CD14-positive monocyte (primary cell): ENCODE measurements around the gene R3HDM4. TPM values are rescaled to one million over a fixed set of nuclear protein-coding genes. Genes with fewer than 3 reads are reported as not detected.

ENCODE experiments used
- DNase-seq, 3 donors: peaks; one replicate each; pipeline ENCODE4 v3.0.0-alpha.2; 2011 to 2022
- H2AFZ ChIP-seq: 2 replicates; pipeline ENCODE4 v1.6.0; 2012; ENCODE audit warnings: mild to moderate bottlenecking, low read depth, low read length, inconsistent platforms; ENCODE audit not compliant: insufficient read depth, poor library complexity, severe bottlenecking
- H3K27ac ChIP-seq, 2 donors: 1 replicate in 1 of 2; 2 replicates in 1 of 2; pipeline ENCODE4 v1.5.1; 2012 to 2013; ENCODE audit warnings: low read length in 2 of 2, control low read depth in 1 of 2, inconsistent platforms in 1 of 2, low read depth in 1 of 2, mild to moderate bottlenecking in 1 of 2
- H3K27me3 ChIP-seq, 2 donors: one replicate each; pipeline versions ENCODE4 v1.6.0 to v1.6.1; 2011 to 2013; ENCODE audit warnings: low read length in 2 of 2; ENCODE audit not compliant: control insufficient read depth in 2 of 2, insufficient read depth in 2 of 2
- H3K36me3 ChIP-seq, 2 donors: replicated peaks in 1 of 2; 1 replicate in 1 of 2; 2 replicates in 1 of 2; pipeline versions ENCODE4 v1.5.1 to v1.6.1; 2012 to 2013; ENCODE audit warnings: low read length in 2 of 2, control low read depth in 1 of 2, inconsistent platforms in 1 of 2, mild to moderate bottlenecking in 1 of 2; ENCODE audit not compliant: insufficient read depth in 2 of 2, control insufficient read depth in 1 of 2
- H3K4me1 ChIP-seq, 2 donors: 1 replicate in 1 of 2; 2 replicates in 1 of 2; pipeline versions ENCODE4 v1.5.1 to v1.6.1; 2012 to 2013; ENCODE audit warnings: low read length in 2 of 2, control low read depth in 1 of 2, inconsistent platforms in 1 of 2, mild to moderate bottlenecking in 1 of 2, moderate library complexity in 1 of 2; ENCODE audit not compliant: insufficient read depth in 2 of 2, control insufficient read depth in 1 of 2
- H3K4me2 ChIP-seq: replicated peaks from 2 replicates; pipeline ENCODE3; 2012; ENCODE audit warnings: low read length, moderate library complexity, mild to moderate bottlenecking; ENCODE audit not compliant: poor library complexity, severe bottlenecking; ENCODE audit errors: extremely low read depth
- H3K4me3 ChIP-seq, 3 experiments: fragments of 200-600 bp in 1 of 3; sonication (generic) in 1 of 3; replicated peaks in 1 of 3; 1 replicate in 2 of 3; 2 replicates in 1 of 3; pipeline ENCODE4 v1.5.1; 2011 to 2013; ENCODE audit warnings: low read length in 3 of 3, mild to moderate bottlenecking in 3 of 3, control low read depth in 2 of 3, low read depth in 2 of 3, inconsistent platforms in 1 of 3, moderate library complexity in 1 of 3
- H3K79me2 ChIP-seq: 2 replicates; pipeline ENCODE4 v1.6.0; 2012; ENCODE audit warnings: mild to moderate bottlenecking, control low read depth, inconsistent platforms, low read length, moderate library complexity; ENCODE audit not compliant: insufficient read depth
- H3K9ac ChIP-seq: 2 replicates; pipeline ENCODE4 v1.6.0; 2017; ENCODE audit warnings: low read length, mild to moderate bottlenecking; ENCODE audit not compliant: insufficient read depth, poor library complexity, severe bottlenecking
- H3K9me3 ChIP-seq, 2 donors: replicated peaks in 1 of 2; 1 replicate in 1 of 2; 2 replicates in 1 of 2; pipeline versions ENCODE4 v1.5.1 to v1.6.1; 2012 to 2013; ENCODE audit warnings: low read length in 2 of 2, control low read depth in 1 of 2; ENCODE audit not compliant: control insufficient read depth in 1 of 2, insufficient read depth in 1 of 2
- H4K20me1 ChIP-seq: 2 replicates; pipeline ENCODE4 v1.6.0; 2012; ENCODE audit warnings: mild to moderate bottlenecking, low read length, control low read depth, moderate library complexity; ENCODE audit not compliant: insufficient read depth
- H3K27ac Mint-ChIP-seq, 7 donors: one replicate each; pipeline ENCODE4 v1.8.0; 2020; ENCODE audit warnings: mild to moderate bottlenecking in 7 of 7, mixed read lengths in 7 of 7, moderate library complexity in 6 of 7, inconsistent platforms in 2 of 7
- H3K27me3 Mint-ChIP-seq, 3 donors: one replicate each; pipeline ENCODE4 v1.8.0; 2021 to 2022; ENCODE audit warnings: low read depth in 3 of 3, mild to moderate bottlenecking in 3 of 3, mixed read lengths in 3 of 3, moderate library complexity in 3 of 3, inconsistent platforms in 1 of 3
- H3K36me3 Mint-ChIP-seq, 2 donors: one replicate each; pipeline ENCODE4 v1.8.0; 2020; ENCODE audit warnings: mixed read lengths in 2 of 2, inconsistent platforms in 1 of 2, mild to moderate bottlenecking in 1 of 2
- H3K4me1 Mint-ChIP-seq: one replicate; pipeline ENCODE4 v1.8.0; 2020; ENCODE audit warnings: mild to moderate bottlenecking, mixed read lengths
- H3K4me3 Mint-ChIP-seq, 2 donors: one replicate each; pipeline ENCODE4 v1.8.0; 2020; ENCODE audit warnings: mild to moderate bottlenecking in 2 of 2, mixed read lengths in 2 of 2, moderate library complexity in 1 of 2
- H3K9me3 Mint-ChIP-seq, 7 donors: one replicate each; pipeline ENCODE4 v1.8.0; 2020 to 2022; ENCODE audit warnings: mixed read lengths in 7 of 7, mild to moderate bottlenecking in 6 of 7, moderate library complexity in 6 of 7, inconsistent platforms in 2 of 7
- WGBS: methylation state at CpG from one replicate; pipeline ENCODE4 v1.1.5; 2013; ENCODE audit warnings: missing lambda C conversion rate; ENCODE audit not compliant: insufficient coverage; 5-methylcytosine and 5-hydroxymethylcytosine counted together
- intact Hi-C, 2 donors: fragments of 100-400 bp; cut with micrococcal nuclease; formaldehyde crosslinking; loops; one replicate each; pipeline versions ENCODE4 v1.15.0 to v1.15.1; 2023
- polyA plus RNA-seq, 3 donors: library from polyadenylated mRNA; depleted of rRNA in 1 of 3; unstranded in 2 of 3; stranded (reverse) in 1 of 3; fragments of 300-500 nt in 2 of 3; fragments of >200 nt in 1 of 3; fragmentation: Illumina TruSeq in 2 of 3; gene quantifications; 1 replicate in 2 of 3; 2 replicates in 1 of 3; pipeline ENCODE4 v1.2.3, GENCODE V29; 2012 to 2021
- TF ChIP-seq, protein P1 (sequence below): fragments of 200-600 bp; IDR thresholded peaks from one replicate; pipeline ENCODE4 v1.8.0; 2022; ENCODE audit warnings: antibody characterized with exemption, mild to moderate bottlenecking

R3HDM4 gene
- polyA plus RNA-seq, 3 donors = 70.8 to 99.9 (median 78.7) TPM

DNA sequence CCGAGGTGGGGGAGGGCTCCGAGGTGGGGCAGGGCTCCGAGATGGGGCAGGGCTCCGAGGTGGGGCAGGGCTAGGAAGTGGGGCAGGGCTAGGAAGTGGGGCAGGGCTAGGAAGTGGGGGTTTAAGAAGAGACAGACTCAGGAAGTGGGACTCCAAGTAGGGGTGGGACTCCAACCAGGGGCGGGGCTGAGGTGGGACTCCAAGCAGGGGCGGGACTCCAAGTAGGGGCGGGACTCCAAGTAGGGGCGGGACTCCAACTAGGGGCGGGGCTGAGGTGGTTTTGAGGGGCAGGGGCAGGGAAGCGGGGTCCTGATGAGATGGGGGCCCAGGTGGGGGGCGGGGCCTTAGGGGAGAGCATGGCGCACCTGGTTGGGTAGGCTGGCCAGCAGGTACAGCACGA is 39.9 kb downstream of the R3HDM4 start:
- Mint-ChIP-seq H3K4me3 (peak overlapping the region; percentile 31 to 46), H3K27ac (peak overlapping the region in 3 of 7 donors; percentile 51 to 80 (median 80)), H3K36me3 (peaks cover 31 to 63% of the 10 kb centered on the region in 2 donors), H3K9me3 (no peaks in the 10 kb centered on the region), H3K4me1 (peaks cover 5% of the 10 kb centered on the region), H3K27me3 (peaks cover 0 to 3% (median 2%) of the 10 kb centered on the region in 3 donors)
- Histone ChIP-seq H3K4me1 (peaks cover 8 to 10% of the 10 kb centered on the region in 2 donors), H2AFZ (no peak overlapping the region), H3K9me3 (no peaks in the 10 kb centered on the region), H3K4me3 (peak overlapping the region in 1 of 3 experiments; percentile 49), H3K9ac (no peak overlapping the region), H4K20me1 (peaks cover 26% of the 10 kb centered on the region), H3K27ac (no peak overlapping the region), H3K36me3 (peaks cover 12 to 29% of the 10 kb centered on the region in 2 donors), H3K27me3 (no peaks in the 10 kb centered on the region), H3K4me2 (peak overlapping the region; percentile 63), H3K79me2 (no peaks in the 10 kb centered on the region)
- WGBS = 67% methylated on average over 7 of the region's 13 CpGs
- TF ChIP-seq, protein P1, sequence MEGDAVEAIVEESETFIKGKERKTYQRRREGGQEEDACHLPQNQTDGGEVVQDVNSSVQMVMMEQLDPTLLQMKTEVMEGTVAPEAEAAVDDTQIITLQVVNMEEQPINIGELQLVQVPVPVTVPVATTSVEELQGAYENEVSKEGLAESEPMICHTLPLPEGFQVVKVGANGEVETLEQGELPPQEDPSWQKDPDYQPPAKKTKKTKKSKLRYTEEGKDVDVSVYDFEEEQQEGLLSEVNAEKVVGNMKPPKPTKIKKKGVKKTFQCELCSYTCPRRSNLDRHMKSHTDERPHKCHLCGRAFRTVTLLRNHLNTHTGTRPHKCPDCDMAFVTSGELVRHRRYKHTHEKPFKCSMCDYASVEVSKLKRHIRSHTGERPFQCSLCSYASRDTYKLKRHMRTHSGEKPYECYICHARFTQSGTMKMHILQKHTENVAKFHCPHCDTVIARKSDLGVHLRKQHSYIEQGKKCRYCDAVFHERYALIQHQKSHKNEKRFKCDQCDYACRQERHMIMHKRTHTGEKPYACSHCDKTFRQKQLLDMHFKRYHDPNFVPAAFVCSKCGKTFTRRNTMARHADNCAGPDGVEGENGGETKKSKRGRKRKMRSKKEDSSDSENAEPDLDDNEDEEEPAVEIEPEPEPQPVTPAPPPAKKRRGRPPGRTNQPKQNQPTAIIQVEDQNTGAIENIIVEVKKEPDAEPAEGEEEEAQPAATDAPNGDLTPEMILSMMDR = no peak
- intact Hi-C loops = no loop called here
- DNase-seq = peak in 2 of 3 donors; percentile 41 to 47

DNA sequence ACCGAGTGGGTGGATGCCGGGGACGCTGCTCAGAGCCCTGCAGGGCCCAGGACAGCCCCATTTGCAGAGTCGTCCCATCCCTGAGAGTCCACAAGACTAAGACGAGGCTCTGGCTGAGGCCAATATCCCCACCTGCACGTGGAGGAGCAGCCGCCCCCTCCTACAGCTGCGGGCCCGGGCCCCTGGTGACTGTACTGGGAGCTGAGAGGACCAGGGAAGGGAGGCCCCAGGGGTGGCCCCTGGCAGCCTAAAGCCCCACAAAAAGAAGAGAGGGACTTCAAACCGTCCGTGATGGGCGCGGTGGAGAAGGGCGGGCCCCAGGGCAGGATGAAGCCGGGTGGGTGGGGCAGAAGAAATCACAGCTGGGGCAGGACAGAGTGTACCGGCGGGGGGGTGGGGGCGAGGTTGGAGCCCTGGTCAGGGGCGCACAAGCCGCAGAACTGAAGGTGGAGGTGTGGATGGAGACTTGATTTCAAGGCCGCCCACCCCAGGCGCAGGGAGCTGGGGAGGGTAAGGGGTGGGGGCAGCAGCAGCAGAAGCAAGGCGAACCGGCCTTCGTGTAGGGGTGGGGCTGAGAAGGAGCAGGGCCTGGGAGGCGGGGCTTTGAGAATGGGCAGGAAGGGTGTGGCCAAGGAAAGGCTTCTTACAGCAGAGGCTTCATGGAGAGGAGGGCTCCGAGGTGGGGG is 40.6 kb downstream of the R3HDM4 start:
- peak overlapping the region in 1 of 3 experiments; percentile 49 for H3K4me3 ChIP-seq
- H3K36me3 ChIP-seq = peaks cover 16 to 34% of the 10 kb centered on the region in 2 donors
- intact Hi-C loops = loop anchor here in 1 of 2 donors (1.0 kb wide), 1 partner anchor 10 kb away; no protein-coding TSS in a partner anchor
- no peaks in the 10 kb centered on the region for H3K79me2 ChIP-seq
- H2AFZ ChIP-seq = no peak overlapping the region
- Mint-ChIP-seq H3K27ac (peak overlapping the region in 5 of 7 donors; percentile 51 to 89 (median 59)), H3K27me3 (peaks cover 0 to 3% (median 2%) of the 10 kb centered on the region in 3 donors), H3K36me3 (peaks cover 37 to 65% of the 10 kb centered on the region in 2 donors), H3K4me1 (peaks cover 5% of the 10 kb centered on the region), H3K9me3 (no peaks in the 10 kb centered on the region), H3K4me3 (peak overlapping the region; percentile 9 to 69)
- WGBS = 83% methylated on average over 15 of the region's 27 CpGs
- H4K20me1 ChIP-seq = peaks cover 33% of the 10 kb centered on the region
- peak; percentile 66 to 73 (median 71) for DNase-seq
- TF ChIP-seq, protein P1 = no peak
- H3K9ac ChIP-seq = no peak overlapping the region
- H3K9me3 ChIP-seq = no peaks in the 10 kb centered on the region
- H3K4me1 ChIP-seq = peaks cover 8 to 10% of the 10 kb centered on the region in 2 donors
- H3K4me2 ChIP-seq = peak overlapping the region; percentile 63
- no peaks in the 10 kb centered on the region for H3K27me3 ChIP-seq
- peak overlapping the region in 1 of 2 donors; percentile 47 for H3K27ac ChIP-seq
